SK-N-SH (cell line): ENCODE results near the gene RAB30. TPM values are rescaled to one million over a fixed set of nuclear protein-coding genes. Genes with fewer than 3 reads are reported as not detected.
A peak's percentile ranks its signal among the peaks of the same experiment; 100 is the strongest.

Experiments
- CTCF ChIA-PET: fragments of 300-600, 350-600 bp; formaldehyde crosslinking; extraction: SDS; loops from one replicate; lab custom pipeline; 2021; lab: Yijun Ruan, JAX
- POLR2A ChIA-PET: fragments of 350-600 bp; sonication (Branson Sonifier 250); formaldehyde crosslinking; extraction: SDS; loops from one replicate; lab custom pipeline; 2020; ENCODE audit warnings: antibody characterized with exemption, inconsistent platforms; lab: Yijun Ruan, JAX
- DNase-seq: peaks from one replicate; pipeline ENCODE4 v3.0.0; 2012
- H2AFZ ChIP-seq: fragments of 200-600 bp; sonication (generic); 2 replicates; pipeline ENCODE4 v1.8.1; 2016; ENCODE audit warnings: antibody characterized with exemption, mild to moderate bottlenecking, low read depth
- H3F3A ChIP-seq: fragments of 200-600 bp; sonication (generic); replicated peaks from 2 replicates; pipeline ENCODE3; 2016; ENCODE audit warnings: antibody characterized with exemption, mild to moderate bottlenecking; ENCODE audit not compliant: insufficient read depth
- H3K27ac ChIP-seq, 2 experiments: fragments of 200-500 bp in 1 of 2; fragments of 200-600 bp in 1 of 2; sonication (Bioruptor generic) in 1 of 2; sonication (generic), shearing (Covaris generic) in 1 of 2; 2 replicates each; pipeline versions ENCODE4 v1.5.1 to v1.6.1; 2014 to 2016; ENCODE audit warnings: low read depth in 2 of 2, inconsistent platforms in 1 of 2, low read length in 1 of 2, mild to moderate bottlenecking in 1 of 2, mixed read lengths in 1 of 2
- H3K27me3 ChIP-seq: fragments of 200-600 bp; sonication (generic), shearing (Covaris generic); 2 replicates; pipeline ENCODE4 v1.6.1; 2016; ENCODE audit warnings: mixed run types; ENCODE audit not compliant: insufficient read depth
- H3K36me3 ChIP-seq, 2 experiments: fragments of 200-500 bp in 1 of 2; fragments of 200-600 bp in 1 of 2; sonication (Bioruptor generic) in 1 of 2; sonication (generic) in 1 of 2; replicated peaks in 1 of 2; 2 replicates each; pipeline versions ENCODE3 to v1.5.1; 2014 to 2016; ENCODE audit warnings: low read length in 1 of 2, mild to moderate bottlenecking in 1 of 2; ENCODE audit not compliant: insufficient read depth in 2 of 2, control insufficient read depth in 1 of 2
- H3K4me1 ChIP-seq, 2 experiments: fragments of 200-500 bp in 1 of 2; fragments of 200-600 bp in 1 of 2; sonication (Bioruptor generic) in 1 of 2; sonication (generic), shearing (Covaris generic) in 1 of 2; 2 replicates each; pipeline versions ENCODE4 v1.5.1 to v1.6.1; 2014 to 2016; ENCODE audit warnings: low read depth in 1 of 2, low read length in 1 of 2, mixed run types in 1 of 2; ENCODE audit not compliant: insufficient read depth in 2 of 2, control insufficient read depth in 1 of 2
- H3K4me2 ChIP-seq: fragments of 200-600 bp; sonication (generic), shearing (Covaris generic); 2 replicates; pipeline ENCODE4 v1.6.1; 2017; ENCODE audit warnings: mixed run types
- H3K4me3 ChIP-seq, 2 experiments: fragments of 200-500 bp in 1 of 2; fragments of 200-600 bp in 1 of 2; sonication (Bioruptor generic) in 1 of 2; sonication (generic), shearing (Covaris generic) in 1 of 2; 2 replicates each; pipeline versions ENCODE4 v1.5.1 to v1.8.1; 2014 to 2016; ENCODE audit warnings: low read depth in 2 of 2, inconsistent platforms in 1 of 2, low read length in 1 of 2, mild to moderate bottlenecking in 1 of 2, mixed read lengths in 1 of 2, moderate library complexity in 1 of 2
- H3K79me2 ChIP-seq: fragments of 200-600 bp; sonication (generic); 2 replicates; pipeline ENCODE4 v1.8.1; 2017; ENCODE audit warnings: mild to moderate bottlenecking; ENCODE audit not compliant: insufficient read depth
- H3K9ac ChIP-seq: fragments of 200-600 bp; sonication (generic); 2 replicates; pipeline ENCODE4 v1.6.1; 2017; ENCODE audit warnings: mixed run types
- H3K9me2 ChIP-seq: fragments of 200-600 bp; sonication (generic); 2 replicates; pipeline ENCODE4 v1.6.1; 2017; ENCODE audit warnings: mixed run types
- H3K9me3 ChIP-seq: fragments of 200-600 bp; sonication (generic); 2 replicates; pipeline ENCODE4 v1.6.1; 2017; ENCODE audit warnings: mixed run types, mild to moderate bottlenecking, moderate library complexity
- H4K20me1 ChIP-seq: fragments of 200-600 bp; sonication (generic); 2 replicates; pipeline ENCODE4 v1.6.1; 2017; ENCODE audit warnings: mild to moderate bottlenecking, mixed run types; ENCODE audit not compliant: insufficient read depth
- CHD2 ChIP-seq: fragments of 150-350 bp; IDR thresholded peaks from 2 replicates; pipeline ENCODE4 v1.6.1; 2018; ENCODE audit warnings: low read length; ENCODE audit not compliant: partially characterized antibody
- MEF2A ChIP-seq: IDR thresholded peaks from 2 replicates; pipeline ENCODE4 v1.4.0; 2012; ENCODE audit warnings: low read depth, borderline replicate concordance
- NFIC ChIP-seq: IDR thresholded peaks from 2 replicates; pipeline ENCODE4 v1.4.0; 2012; ENCODE audit warnings: borderline replicate concordance
- POLR2AphosphoS5 ChIP-seq: IDR thresholded peaks from 2 replicates; pipeline ENCODE4 v1.6.1; 2012; ENCODE audit warnings: low read depth, low read length
- RAD21 ChIP-seq: IDR thresholded peaks from 2 replicates; pipeline ENCODE4 v1.6.1; 2012; ENCODE audit warnings: mild to moderate bottlenecking, low read length
- RXRA ChIP-seq: IDR thresholded peaks from 2 replicates; pipeline ENCODE4 v1.4.0; 2012; ENCODE audit warnings: low read depth, mild to moderate bottlenecking, borderline replicate concordance
- SMC3 ChIP-seq: IDR thresholded peaks from 2 replicates; pipeline ENCODE4 v1.6.1; 2012; ENCODE audit warnings: low read depth, low read length, improper control_type of control experiment
- TCF12 ChIP-seq: IDR thresholded peaks from 2 replicates; pipeline ENCODE4 v1.4.0; 2012
- TEAD4 ChIP-seq: IDR thresholded peaks from 2 replicates; pipeline ENCODE4 v1.4.0; 2012; ENCODE audit warnings: mild to moderate bottlenecking, borderline replicate concordance; ENCODE audit not compliant: insufficient read depth
- WGBS: methylation state at CpG from one replicate; pipeline ENCODE4 v1.1.6; 2017; ENCODE audit warnings: low lambda C conversion rate; 5-methylcytosine and 5-hydroxymethylcytosine counted together
- polyA plus RNA-seq, 3 experiments: library from polyadenylated mRNA; depleted of rRNA; stranded (reverse); fragments of >200 nt; gene quantifications; 2 replicates each; pipeline ENCODE4 v1.2.3, GENCODE V29; 2012
- TF ChIP-seq, protein P1 (sequence below): IDR thresholded peaks from 2 replicates; pipeline ENCODE4 v1.4.0; 2012; ENCODE audit warnings: low read depth, borderline replicate concordance

RAB30 gene
- polyA plus RNA-seq, 1 of the 3 experiments (the other 2 are of a cell fraction), result 3.3 TPM

- ChIA-PET POLR2A (interaction anchor here (0.9 kb wide), 1 partner anchor 9 kb away, joined by 3 read pairs; no protein-coding TSS in a partner anchor), CTCF (interaction anchor here (1.0 to 1.9 kb wide), 2 partner anchors 9 to 45 kb away, joined by 3 to 4 read pairs; no protein-coding TSS in a partner anchor)
- WGBS, result 97% methylated on average over 2 of the region's 2 CpGs
These were observed 73.0 kb downstream of the RAB30 start for GRCh38 chr11:82998697-82999096.

GRCh38 chr11:82996966-82997606 is 74.6 kb downstream of the RAB30 start:
- Histone ChIP-seq H2AFZ (no peak overlapping the region), H3K9me2 (no peaks in the 10 kb centered on the region), H3K79me2 (no peaks in the 10 kb centered on the region; the same call in 1 of the 2 replicates), H3K9me3 (no peaks in the 10 kb centered on the region), H3K4me1 (peaks cover 5 to 22% of the 10 kb centered on the region in 2 experiments), H3K27me3 (no peaks in the 10 kb centered on the region), H3F3A (peaks cover 3% of the 10 kb centered on the region), H3K4me2 (no peak overlapping the region), H3K36me3 (peaks cover 0 to 8% of the 10 kb centered on the region in 2 experiments), H3K27ac (no peak overlapping the region; a peak in 1 of 4 replicates), H4K20me1 (no peaks in the 10 kb centered on the region), H3K9ac (no peak overlapping the region), H3K4me3 (no peak overlapping the region)
- no peak for DNase-seq
- 0 out of 2 replicates have a peak, but pooled peaks have one; percentile 17 for TF ChIP-seq TCF12
- TF ChIP-seq TEAD4, result no peak
- TF ChIP-seq, protein P1, sequence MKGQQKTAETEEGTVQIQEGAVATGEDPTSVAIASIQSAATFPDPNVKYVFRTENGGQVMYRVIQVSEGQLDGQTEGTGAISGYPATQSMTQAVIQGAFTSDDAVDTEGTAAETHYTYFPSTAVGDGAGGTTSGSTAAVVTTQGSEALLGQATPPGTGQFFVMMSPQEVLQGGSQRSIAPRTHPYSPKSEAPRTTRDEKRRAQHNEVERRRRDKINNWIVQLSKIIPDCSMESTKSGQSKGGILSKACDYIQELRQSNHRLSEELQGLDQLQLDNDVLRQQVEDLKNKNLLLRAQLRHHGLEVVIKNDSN, result no peak
- 84% methylated on average over 14 of the region's 14 CpGs for WGBS
- ChIA-PET POLR2A (no interaction called here), CTCF (interaction anchor here (1.1 to 1.9 kb wide), 2 partner anchors 10 to 11 kb away, joined by 4 to 5 read pairs; no protein-coding TSS in a partner anchor)

More at GRCh38 chr11:82998697-82999096, 73.0 kb downstream of the RAB30 start:
- Histone ChIP-seq H4K20me1 (no peaks in the 10 kb centered on the region), H2AFZ (no peak overlapping the region), H3K79me2 (no peaks in the 10 kb centered on the region; the same call in 1 of the 2 replicates), H3F3A (peaks cover 3% of the 10 kb centered on the region), H3K4me1 (peaks cover 5 to 23% of the 10 kb centered on the region in 2 experiments), H3K36me3 (peaks cover 0 to 5% of the 10 kb centered on the region in 2 experiments), H3K9me3 (no peaks in the 10 kb centered on the region), H3K27me3 (no peaks in the 10 kb centered on the region), H3K9ac (no peak overlapping the region)
- no peak for DNase-seq
- TF ChIP-seq, protein P1, result no peak
- no peak for TF ChIP-seq NFIC
- no peak for TF ChIP-seq POLR2AphosphoS5
- TF ChIP-seq CHD2, result no peak
- no peak for TF ChIP-seq SMC3
- no peak for TF ChIP-seq RAD21
- no peak for TF ChIP-seq RXRA
- TF ChIP-seq MEF2A, result no peak
- TF ChIP-seq, all 33 proteins: peak for 0
- Histone ChIP-seq H3K4me3 (no peak overlapping the region), H3K27ac (no peak overlapping the region), H3K9me2 (no peaks in the 10 kb centered on the region), H3K4me2 (no peak overlapping the region)
